GM12878 (cell line): Measurements from ENCODE around the gene LTB4R2. TPM values are rescaled to one million over a fixed set of nuclear protein-coding genes. Genes with fewer than 3 reads are reported as not detected.

Experiments used
- ATAC-seq: fragments of 200-7000 bp; cut with Tn5 transposase; 3 replicates; pipeline ENCODE4 v1.9.1; 2020; ENCODE audit warnings: mild to moderate bottlenecking, moderate library complexity
- Bru-seq: library from RNA; stranded (reverse); fragments of 400-500 nt; gene quantifications from one replicate; lab custom pipeline; 2021; lab: Mats Ljungman, UMichigan
- BruChase-seq, 2 experiments: library from RNA; stranded (reverse); fragments of 400-500 nt; gene quantifications; one replicate each; lab custom pipeline; 2021; lab: Mats Ljungman, UMichigan
- BruUV-seq: library from RNA; stranded (reverse); fragments of 400-500 nt; replicated peaks from 2 replicates; lab custom pipeline; 2021; lab: Mats Ljungman, UMichigan
- CTCF ChIA-PET: fragments of 300-600 bp; sonication (Branson Sonifier 250); formaldehyde crosslinking; extraction: SDS; loops from one replicate; lab custom pipeline; 2021; ENCODE audit warnings: inconsistent platforms; lab: Yijun Ruan, JAX
- POLR2A ChIA-PET: fragments of 350-600 bp; formaldehyde crosslinking; extraction: SDS; loops from one replicate; lab custom pipeline; 2021; ENCODE audit warnings: inconsistent platforms; lab: Charles Lee
- RAD21 ChIA-PET: fragments of 300-600 bp; sonication (Branson Sonifier 250); formaldehyde crosslinking; loops from one replicate; lab custom pipeline; 2023; ENCODE audit warnings: antibody characterized with exemption; ENCODE audit not compliant: unreplicated experiment; lab: Charles Lee
- SMC1A ChIA-PET: fragments of 300-600 bp; sonication (Branson Sonifier 250); formaldehyde crosslinking; loops from one replicate; lab custom pipeline; 2023; ENCODE audit not compliant: unreplicated experiment, uncharacterized antibody; lab: Charles Lee
- DNase-seq: peaks from one replicate; pipeline ENCODE4 v3.0.0-alpha.2; 2011; ENCODE audit warnings: low read depth, low spot score
- FAIRE-seq: peaks from 3 replicates; lab custom pipeline; 2011; peaks lifted over from hg19 to GRCh38; lab: Jason Lieb, UNC
- H2AFZ ChIP-seq: 2 replicates; pipeline ENCODE4 v1.6.0; 2011; ENCODE audit warnings: low read depth, low read length, control low read depth; ENCODE audit not compliant: control insufficient read depth
- H3K27ac ChIP-seq: 2 replicates; pipeline ENCODE4 v1.5.1; 2011; ENCODE audit warnings: control low read depth; ENCODE audit not compliant: control insufficient read depth, insufficient read depth
- H3K27me3 ChIP-seq, 2 experiments: replicated peaks in 1 of 2; 2 replicates each; pipeline versions ENCODE4 v1.6.0 to v1.6.1; 2011; ENCODE audit warnings: low read length in 1 of 2; ENCODE audit not compliant: control insufficient read depth in 2 of 2, insufficient read depth in 2 of 2
- H3K36me3 ChIP-seq, 2 experiments: 2 replicates each; pipeline ENCODE4 v1.5.1; 2011; ENCODE audit warnings: low read length in 1 of 2; ENCODE audit not compliant: control insufficient read depth in 2 of 2, insufficient read depth in 2 of 2
- H3K4me1 ChIP-seq: 2 replicates; pipeline ENCODE4 v1.6.1; 2011; ENCODE audit warnings: mild to moderate bottlenecking, low read length, moderate library complexity, mixed read lengths; ENCODE audit not compliant: control insufficient read depth, insufficient read depth
- H3K4me2 ChIP-seq: 2 replicates; pipeline ENCODE4 v1.6.0; 2011; ENCODE audit warnings: control low read depth; ENCODE audit not compliant: control insufficient read depth, insufficient read depth
- H3K4me3 ChIP-seq: fragments of 200-600 bp; sonication (generic); 2 replicates; pipeline ENCODE4 v1.5.1; 2016
- H3K79me2 ChIP-seq: 2 replicates; pipeline ENCODE4 v1.6.0; 2011; ENCODE audit warnings: low read length; ENCODE audit not compliant: control insufficient read depth, insufficient read depth
- H3K9ac ChIP-seq: 2 replicates; pipeline ENCODE4 v1.8.0; 2011; ENCODE audit warnings: low read length, control low read depth, mixed read lengths; ENCODE audit not compliant: control insufficient read depth, insufficient read depth
- H3K9me3 ChIP-seq: replicated peaks from 3 replicates; pipeline ENCODE4 v1.5.1; 2011; ENCODE audit warnings: mild to moderate bottlenecking, low read length; ENCODE audit not compliant: control insufficient read depth, insufficient read depth
- H4K20me1 ChIP-seq: 2 replicates; pipeline ENCODE4 v1.6.0; 2011; ENCODE audit not compliant: control insufficient read depth, insufficient read depth
- CREM ChIP-seq: IDR thresholded peaks from 2 replicates; pipeline ENCODE4 v1.6.1; 2014; ENCODE audit warnings: antibody characterized with exemption, low read depth
- IRF5 ChIP-seq: fragments of 450-650 bp; IDR thresholded peaks from 2 replicates; pipeline ENCODE4 v1.6.1; 2017; ENCODE audit warnings: borderline replicate concordance
- POLR2A ChIP-seq: IDR thresholded peaks from 2 replicates; pipeline ENCODE4 v1.6.1; 2011; ENCODE audit warnings: low read depth, mild to moderate bottlenecking, low read length
- WGBS: methylation state at CpG from one replicate; pipeline ENCODE4 v1.1.6; 2016; ENCODE audit warnings: low lambda C conversion rate; ENCODE audit not compliant: insufficient replicate concordance, insufficient coverage; ENCODE audit errors: missing lambda C conversion rate; 5-methylcytosine and 5-hydroxymethylcytosine counted together
- in situ Hi-C: fragments of 300-500 bp; cut with MboI; formaldehyde crosslinking; loops from 9 replicates; pipeline ENCODE4 v1.14.3; 2018; ENCODE audit warnings: mixed read lengths
- intact Hi-C: fragments of 100-400 bp; cut with micrococcal nuclease; formaldehyde crosslinking; loops from one replicate; pipeline ENCODE4 v1.14.2; 2022; ENCODE audit not compliant: unreplicated experiment
- long read RNA-seq, 2 experiments: library from polyadenylated mRNA; unstranded; transcript quantifications; one replicate each; pipeline ENCODE4 v2.0.0, GENCODE V29; 2019 to 2020
- polyA minus RNA-seq, 3 experiments: library from RNA; depleted of rRNA, polyadenylated mRNA; stranded (reverse); fragments of >200 nt; gene quantifications; 2 replicates each; pipeline ENCODE4 v1.2.3, GENCODE V29; 2011
- polyA plus RNA-seq, 11 experiments: library from polyadenylated mRNA; depleted of rRNA in 4 of 11; unstranded in 6 of 11; stranded (reverse) in 5 of 11; fragments of >200 nt; fragmentation: Nextera tagmentation in 4 of 11; fragmentation: Illumina TruSeq in 1 of 11; extraction: Ambion mirVana in 4 of 11; extraction: Trizol in 1 of 11; gene quantifications; 1 replicate in 1 of 11; 2 replicates in 10 of 11; pipeline versions ENCODE4 v1.2.1 to v1.2.3, GENCODE V29; 2011 to 2016; ENCODE audit warnings: inconsistent platforms in 2 of 11, missing spikeins in 2 of 11, low read depth in 1 of 11
- total RNA-seq, 4 experiments: library from RNA; depleted of rRNA in 3 of 4; stranded (reverse); fragments of >200 nt in 3 of 4; fragmentation: Illumina TruSeq in 1 of 4; extraction: Trizol in 1 of 4; gene quantifications; 2 replicates each; pipeline versions ENCODE4 v1.2.1 to v1.2.3, GENCODE V29; 2013 to 2021

Gene LTB4R2
- 43.5 and 48.4 TPM in 2 replicates for total RNA-seq (2013; cell fraction: nucleolus; rRNA removed)
- 7.8 and 10.0 TPM in 2 replicates for total RNA-seq (2014; rRNA removed)
- 2.6 and 2.8 TPM in 2 replicates for total RNA-seq (2014; rRNA removed; fragmentation: Illumina TruSeq; extraction: Trizol)
- 8.9 and 13.0 TPM in 2 replicates for total RNA-seq (2021)
- 1.2 TPM for polyA plus RNA-seq (2011; ENCODE audit: low read depth)
- 2.4 and 2.5 TPM in 2 replicates for polyA plus RNA-seq (2011; rRNA removed)
- polyA plus RNA-seq (2011; cell fraction: cytosol; rRNA removed), result 1.9 and 4.5 TPM in 2 replicates
- polyA plus RNA-seq (2011; cell fraction: nucleus; rRNA removed), result 58.1 and 70.5 TPM in 2 replicates
- polyA plus RNA-seq (2012), result 4.6 and 4.9 TPM in 2 replicates
- 3.0 and 3.3 TPM in 2 replicates for polyA plus RNA-seq (2014; fragmentation: Illumina TruSeq; extraction: Trizol)
- polyA plus RNA-seq (2014; fragmentation: Nextera tagmentation; extraction: Ambion mirVana), result under 1 TPM; 0.06 to 0.09 TPM
- polyA plus RNA-seq (2014; rRNA removed), result 16.0 and 17.8 TPM in 2 replicates
- polyA plus RNA-seq (2016; fragmentation: Nextera tagmentation; extraction: Ambion mirVana), result 1 to 10 TPM in 1 of 2 experiments, under 1 TPM in 1; 0.96 to 1.2 TPM
- polyA minus RNA-seq (2011; rRNA and poly(A)+ RNA removed), result 3.4 and 4.6 TPM in 2 replicates
- polyA minus RNA-seq (2011; cell fraction: cytosol; rRNA and poly(A)+ RNA removed), result 0.94 and 1.6 TPM in 2 replicates
- polyA minus RNA-seq (2011; cell fraction: nucleus; rRNA and poly(A)+ RNA removed), result 13.5 and 26.6 TPM in 2 replicates
- Bru-seq, nascent RNA, result percentile 72 among the genes with signal in this experiment
- percentile 84 among the genes with signal in this experiment for BruChase-seq, experiment 1, labeled RNA remaining after a 6-hour chase
- percentile 75 among the genes with signal in this experiment for BruChase-seq, experiment 2, labeled RNA remaining after a 2-hour chase
- long read RNA-seq, experiment 1, partial matches to known transcripts, result 0 of 1 reads
- long read RNA-seq, experiment 1, other reads (novel, unspliced or antisense), result 0 of 1 reads
- long read RNA-seq, experiment 2, partial matches to known transcripts, result 0 of 1 reads
- long read RNA-seq, experiment 2, other reads (novel, unspliced or antisense), result 1 of 1 reads

- no peak for TF ChIP-seq IRF5
- no peak for TF ChIP-seq CREM
- 0 out of 2 replicates have a peak, but pooled peaks have one; percentile 13 for TF ChIP-seq POLR2A
- ChIA-PET POLR2A (interaction anchor here (0.6 to 1.4 kb wide), 4 partner anchors 30 to 121 kb away, joined by 3 to 4 read pairs (median 3); partner anchors contain the start of genes CHMP4A and RIPK3), SMC1A (interaction anchor here (0.9 to 4.9 kb wide), 10 partner anchors 12 to 252 kb away, joined by 3 to 33 read pairs (median 3); partner anchors contain the start of gene TINF2), RAD21 (interaction anchor here (0.8 to 4.0 kb wide), 7 partner anchors 13 to 163 kb away, joined by 3 to 27 read pairs (median 9); partner anchors contain the start of genes PSME2 and TINF2), CTCF (interaction anchor here (0.6 to 7.9 kb wide), 14 partner anchors 9 to 217 kb away, joined by 3 to 149 read pairs (median 6); partner anchors contain the start of genes ADCY4, CHMP4A, DCAF11 and DHRS1)
- Histone ChIP-seq H2AFZ (peak within 1 kb of the TSS; percentile 48), H3K9me3 (no peaks in the 10 kb centered on the region), H3K27me3 (no peaks in the 10 kb centered on the region), H3K36me3 (peaks cover 6 to 12% of the 10 kb centered on the region in 2 experiments; a peak in 3 of 4 replicates), H3K4me2 (peak within 1 kb of the TSS; percentile 76), H3K4me3 (peak within 1 kb of the TSS; percentile 47; the same call in 1 of the 2 replicates), H3K79me2 (no peaks in the 10 kb centered on the region), H3K9ac (no peak within 1 kb of the TSS; the same call in 1 of the 2 replicates), H3K4me1 (peaks cover 37% of the 10 kb centered on the region), H3K27ac (0 out of 2 replicates have a peak within 1 kb of the TSS, but pooled peaks have one; percentile 45), H4K20me1 (no peaks in the 10 kb centered on the region)
- in situ Hi-C loops (no loop called here), intact Hi-C loops (no loop called here)
- DNase-seq (no peak), ATAC-seq (no peak), FAIRE-seq (no peak)
- WGBS, result 76% methylated on average over 5 of the region's 5 CpGs
- no TSS peak for BruUV-seq
These were observed at the start of gene LTB4R2 for GRCh38 chr14:24309538-24310264. Gene LTB4R2, plus strand, starts transcription at chr14:24310140. Its CDS starts 525 bp downstream, at chr14:24310665.
